HEK293 (cell line): ENCODE results near the gene TMEM45B.
"Not testable (repeated sequence)": the region's sequence is repeated elsewhere in the genome, so short reads cannot be mapped to it uniquely, and the experiment has no call there.

Experiments used
- CTCF ChIA-PET: fragments of 350-600 bp; formaldehyde crosslinking; extraction: SDS; loops from one replicate; lab custom pipeline; 2021; ENCODE audit warnings: antibody characterized with exemption; lab: Yijun Ruan, JAX
- POLR2A ChIA-PET: fragments of 300-600 bp; formaldehyde crosslinking; extraction: SDS; loops from one replicate; lab custom pipeline; 2020; ENCODE audit warnings: antibody characterized with exemption, inconsistent platforms; lab: Yijun Ruan, JAX
- H3K27ac ChIP-seq: fragments of 200-500 bp; sonication (Bioruptor generic); 2 replicates; pipeline ENCODE4 v1.5.1; 2014; ENCODE audit warnings: low read depth, low read length, control low read depth, inconsistent platforms; ENCODE audit errors: extremely low read depth
- H3K36me3 ChIP-seq, 2 experiments: fragments of 200-500 bp in 1 of 2; sonication (Bioruptor generic) in 1 of 2; 1 replicate in 1 of 2; 2 replicates in 1 of 2; pipeline ENCODE4 v1.5.1; 2014 to 2017; ENCODE audit warnings: inconsistent platforms in 2 of 2, low read length in 2 of 2; ENCODE audit not compliant: control insufficient read depth in 2 of 2, insufficient read depth in 1 of 2
- H3K4me1 ChIP-seq: fragments of 200-500 bp; sonication (Bioruptor generic); 2 replicates; pipeline ENCODE4 v1.5.1; 2014; ENCODE audit warnings: mild to moderate bottlenecking, low read length, inconsistent platforms; ENCODE audit not compliant: control insufficient read depth, insufficient read depth
- H3K4me3 ChIP-seq: 2 replicates; pipeline ENCODE4 v1.5.1; 2011; ENCODE audit warnings: low read depth, mild to moderate bottlenecking, control low read depth, low read length, moderate library complexity
- H3K9me3 ChIP-seq: fragments of 200-500 bp; sonication (Bioruptor generic); 2 replicates; pipeline ENCODE4 v1.5.1; 2014; ENCODE audit warnings: low read depth, low read length, inconsistent platforms; ENCODE audit not compliant: control insufficient read depth, insufficient read depth
- GLI2 ChIP-seq: fragments of 450-650 bp; formaldehyde crosslinking; IDR thresholded peaks from 2 replicates; pipeline ENCODE4; 2017; ENCODE audit warnings: missing biosample characterization, missing genetic modification characterization, low read depth, borderline replicate concordance
- KLF16 ChIP-seq: fragments of 450-650 bp; formaldehyde crosslinking; IDR thresholded peaks from 2 replicates; pipeline ENCODE4 v1.5.1; 2017; ENCODE audit warnings: missing biosample characterization, missing genetic modification characterization
- KLF7 ChIP-seq: fragments of 450-650 bp; formaldehyde crosslinking; IDR thresholded peaks from 2 replicates; pipeline ENCODE4 v1.5.1; 2016; ENCODE audit warnings: missing biosample characterization, missing genetic modification characterization, borderline replicate concordance
- MYNN ChIP-seq: fragments of 450-650 bp; formaldehyde crosslinking; IDR thresholded peaks from 2 replicates; pipeline ENCODE4 v1.5.1; 2016; ENCODE audit warnings: missing biosample characterization, missing genetic modification characterization, borderline replicate concordance
- RBAK ChIP-seq: fragments of 450-650 bp; formaldehyde crosslinking; IDR thresholded peaks from 2 replicates; pipeline ENCODE4 v1.5.1; 2016; ENCODE audit warnings: missing biosample characterization, missing genetic modification characterization
- WT1 ChIP-seq: fragments of 450-650 bp; formaldehyde crosslinking; IDR thresholded peaks from 2 replicates; pipeline ENCODE4 v1.5.1; 2016; ENCODE audit warnings: missing biosample characterization, missing genetic modification characterization
- ZNF211 ChIP-seq: fragments of 450-650 bp; formaldehyde crosslinking; IDR thresholded peaks from 2 replicates; pipeline ENCODE4 v1.5.1; 2016; ENCODE audit warnings: low read depth, missing biosample characterization, missing genetic modification characterization
- ZNF404 ChIP-seq: fragments of 450-650 bp; formaldehyde crosslinking; IDR thresholded peaks from 2 replicates; pipeline ENCODE4 v1.5.1; 2017; ENCODE audit warnings: missing biosample characterization, missing genetic modification characterization
- ZNF501 ChIP-seq: fragments of 450-650 bp; formaldehyde crosslinking; IDR thresholded peaks from 2 replicates; pipeline ENCODE4 v1.5.1; 2016; ENCODE audit warnings: missing biosample characterization, missing genetic modification characterization
- ZNF510 ChIP-seq: fragments of 450-650 bp; formaldehyde crosslinking; IDR thresholded peaks from 2 replicates; pipeline ENCODE4 v1.5.1; 2018; ENCODE audit warnings: mild to moderate bottlenecking, missing genetic modification characterization, missing biosample characterization; ENCODE audit not compliant: insufficient replicate concordance
- ZNF518A ChIP-seq: fragments of 450-650 bp; formaldehyde crosslinking; conservative IDR thresholded peaks from 2 replicates; pipeline ENCODE4 v1.5.1; 2016; ENCODE audit warnings: low read depth, missing biosample characterization, missing genetic modification characterization
- ZNF560 ChIP-seq: fragments of 450-650 bp; formaldehyde crosslinking; IDR thresholded peaks from 2 replicates; pipeline ENCODE4 v1.5.1; 2017; ENCODE audit warnings: missing biosample characterization, missing genetic modification characterization, borderline replicate concordance
- ZNF621 ChIP-seq: fragments of 450-650 bp; formaldehyde crosslinking; IDR thresholded peaks from 2 replicates; pipeline ENCODE4 v1.5.1; 2017; ENCODE audit warnings: missing biosample characterization, missing genetic modification characterization
- ZNF777 ChIP-seq: fragments of 450-650 bp; formaldehyde crosslinking; IDR thresholded peaks from 2 replicates; pipeline ENCODE4 v1.5.1; 2017; ENCODE audit warnings: missing biosample characterization, missing genetic modification characterization, borderline replicate concordance
- ZSCAN18 ChIP-seq: fragments of 450-650 bp; formaldehyde crosslinking; IDR thresholded peaks from 2 replicates; pipeline ENCODE4 v1.5.1; 2016; ENCODE audit warnings: missing biosample characterization, missing genetic modification characterization

Gene TMEM45B

GRCh38 chr11:129798212-129798611, 17.4 kb upstream of the TMEM45B start (continued):
- no peak for TF ChIP-seq MYNN (tag by site-specific recombination)
- no peak for TF ChIP-seq ZNF510

GRCh38 chr11:129800162-129800561, 15.5 kb upstream of the TMEM45B start:
- H3K27ac ChIP-seq, H3K4me3 ChIP-seq, H3K4me1 ChIP-seq, POLR2A ChIA-PET, H3K36me3 ChIP-seq, H3K9me3 ChIP-seq: not testable (repeated sequence)
- CTCF ChIA-PET: interaction anchor here (0.9 to 1.0 kb wide), 3 partner anchors 10 to 125 kb away, joined by 3 to 9 read pairs (median 4); no protein-coding TSS in a partner anchor

- ChIA-PET POLR2A (no interaction called here), CTCF (interaction anchor here (0.6 to 1.0 kb wide), 3 partner anchors 10 to 124 kb away, joined by 4 to 9 read pairs (median 4); no protein-coding TSS in a partner anchor)
- no peak overlapping the region for H3K27ac ChIP-seq
Measured at GRCh38 chr11:129800655-129801054, 15.0 kb upstream of the TMEM45B start.

GRCh38 chr11:129803533-129803932, 12.1 kb upstream of the TMEM45B start:
- ChIA-PET POLR2A (no interaction called here), CTCF (interaction anchor here (0.6 to 0.7 kb wide), 2 partner anchors 11 to 18 kb away, joined by 4 read pairs; no protein-coding TSS in a partner anchor)
- H3K4me3 ChIP-seq: no peak overlapping the region
- H3K9me3 ChIP-seq: no peaks in the 10 kb centered on the region
- H3K27ac ChIP-seq: no peak overlapping the region
- TF ChIP-seq ZNF501 (tag by site-specific recombination): no peak
- TF ChIP-seq ZNF621 (tag by site-specific recombination): no peak
- TF ChIP-seq, all 188 proteins: peak for 0
- no peaks in the 10 kb centered on the region for H3K4me1 ChIP-seq
- H3K36me3 ChIP-seq: no peaks in the 10 kb centered on the region

More at GRCh38 chr11:129800655-129801054, 15.0 kb upstream of the TMEM45B start:
- Histone ChIP-seq H3K4me3 (no peak overlapping the region), H3K4me1 (no peaks in the 10 kb centered on the region), H3K36me3 (no peaks in the 10 kb centered on the region), H3K9me3 (no peaks in the 10 kb centered on the region)
- TF ChIP-seq ZNF777 (no peak), ZNF211 (tag by site-specific recombination) (no peak), KLF16 (tag by site-specific recombination) (no peak), RBAK (tag by site-specific recombination) (no peak), KLF7 (no peak), ZNF404 (tag by site-specific recombination) (no peak), WT1 (tag by site-specific recombination) (no peak)

- CTCF ChIA-PET: interaction anchor here (0.7 kb wide), 1 partner anchor 10 kb away, joined by 4 read pairs; no protein-coding TSS in a partner anchor
- Histone ChIP-seq H3K27ac (no peak overlapping the region), H3K4me1 (no peaks in the 10 kb centered on the region), H3K36me3 (no peaks in the 10 kb centered on the region), H3K4me3 (no peak overlapping the region), H3K9me3 (no peaks in the 10 kb centered on the region)
- POLR2A ChIA-PET: no interaction called here
- TF ChIP-seq GLI2 (tag by site-specific recombination) (no peak), ZNF518A (tag by site-specific recombination) (no peak), ZSCAN18 (no peak), ZNF560 (tag by site-specific recombination) (no peak)
Measured at GRCh38 chr11:129804012-129804411, 11.6 kb upstream of the TMEM45B start.
